Loucy (cell line): ENCODE measurements around the gene SETBP1.

ENCODE experiments used
- EZH2phosphoT487 ChIP-seq: fragments of 200-600 bp; IDR thresholded peaks from 2 replicates; pipeline ENCODE4 v1.6.1; 2018; ENCODE audit warnings: antibody characterized with exemption, mild to moderate bottlenecking, moderate library complexity, borderline replicate concordance
- TF ChIP-seq, protein P1 (sequence below): fragments of 200-600 bp; sonication (generic); conservative IDR thresholded peaks from 2 replicates; pipeline ENCODE4 v1.5.1; 2014; ENCODE audit warnings: mild to moderate bottlenecking, antibody characterized with exemption, low read length

DNA sequence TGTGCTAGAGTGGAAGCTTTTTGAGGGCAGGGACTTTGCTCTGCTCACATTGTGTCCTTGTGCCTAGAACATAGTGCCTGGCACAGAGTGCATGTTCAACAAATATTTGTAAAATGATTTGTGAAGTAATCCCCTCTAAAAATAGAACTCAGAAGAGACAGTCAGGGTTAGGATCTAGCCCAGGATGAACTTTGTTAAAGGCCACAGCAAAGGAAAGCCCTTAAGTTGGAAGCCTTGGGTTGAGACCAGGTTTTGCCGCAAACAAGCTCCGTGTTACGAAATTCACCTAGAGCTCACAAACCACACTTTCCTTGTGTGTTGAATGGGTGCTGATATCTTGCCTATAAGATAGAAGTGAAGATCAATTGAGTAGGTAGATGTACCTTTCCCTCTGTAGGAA, 84.2 kb downstream of the SETBP1 start:
- TF ChIP-seq, protein P1, sequence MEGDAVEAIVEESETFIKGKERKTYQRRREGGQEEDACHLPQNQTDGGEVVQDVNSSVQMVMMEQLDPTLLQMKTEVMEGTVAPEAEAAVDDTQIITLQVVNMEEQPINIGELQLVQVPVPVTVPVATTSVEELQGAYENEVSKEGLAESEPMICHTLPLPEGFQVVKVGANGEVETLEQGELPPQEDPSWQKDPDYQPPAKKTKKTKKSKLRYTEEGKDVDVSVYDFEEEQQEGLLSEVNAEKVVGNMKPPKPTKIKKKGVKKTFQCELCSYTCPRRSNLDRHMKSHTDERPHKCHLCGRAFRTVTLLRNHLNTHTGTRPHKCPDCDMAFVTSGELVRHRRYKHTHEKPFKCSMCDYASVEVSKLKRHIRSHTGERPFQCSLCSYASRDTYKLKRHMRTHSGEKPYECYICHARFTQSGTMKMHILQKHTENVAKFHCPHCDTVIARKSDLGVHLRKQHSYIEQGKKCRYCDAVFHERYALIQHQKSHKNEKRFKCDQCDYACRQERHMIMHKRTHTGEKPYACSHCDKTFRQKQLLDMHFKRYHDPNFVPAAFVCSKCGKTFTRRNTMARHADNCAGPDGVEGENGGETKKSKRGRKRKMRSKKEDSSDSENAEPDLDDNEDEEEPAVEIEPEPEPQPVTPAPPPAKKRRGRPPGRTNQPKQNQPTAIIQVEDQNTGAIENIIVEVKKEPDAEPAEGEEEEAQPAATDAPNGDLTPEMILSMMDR = no peak
- no peak for TF ChIP-seq EZH2phosphoT487
